Right lobe of liver (tissue), 6 donors: ENCODE measurements around the gene SLC41A3. TPM values are rescaled to one million over a fixed set of nuclear protein-coding genes. Genes with fewer than 3 reads are reported as not detected.

Source experiments
- ATAC-seq, 4 donors: fragments of 200-7000 bp; cut with Tn5 transposase; one replicate each; pipeline ENCODE4 v1.9.1; 2020; ENCODE audit warnings: mild to moderate bottlenecking in 4 of 4, moderate library complexity in 4 of 4
- DNase-seq, 3 donors: peaks; one replicate each; pipeline ENCODE4 v3.0.0-alpha.2; 2020
- H3K27ac ChIP-seq, 3 donors: fragments of 200-600 bp; one replicate each; pipeline ENCODE4 v1.8.0; 2022
- H3K27me3 ChIP-seq, 2 donors: fragments of 200-600 bp; one replicate each; pipeline ENCODE4 v1.8.0; 2022
- H3K36me3 ChIP-seq, 4 donors: fragments of 200-600 bp; sonication (generic) in 1 of 4; one replicate each; pipeline versions ENCODE4 v1.5.1 to v1.8.0; 2017 to 2022; ENCODE audit warnings: control low read depth in 1 of 4
- H3K4me1 ChIP-seq, 4 donors: fragments of 200-600 bp; sonication (generic) in 1 of 4; one replicate each; pipeline versions ENCODE4 v1.5.1 to v1.8.0; 2017 to 2022; ENCODE audit warnings: control low read depth in 1 of 4
- H3K4me3 ChIP-seq, 3 donors: fragments of 200-600 bp; one replicate each; pipeline ENCODE4 v1.8.0; 2022
- H3K9me3 ChIP-seq, 4 donors: fragments of 200-600 bp; sonication (generic) in 1 of 4; one replicate each; pipeline versions ENCODE4 v1.5.1 to v1.8.0; 2017 to 2022; ENCODE audit warnings: control low read depth in 1 of 4
- CTCF ChIP-seq, 4 donors: fragments of 200-600 bp in 3 of 4; fragments of 450-650 bp in 1 of 4; IDR thresholded peaks; one replicate each; pipeline versions ENCODE4 v1.5.1 to v1.8.0; 2016 to 2022; ENCODE audit warnings: antibody characterized with exemption in 4 of 4, mild to moderate bottlenecking in 2 of 4
- POLR2A ChIP-seq: fragments of 450-650 bp; IDR thresholded peaks from one replicate; pipeline ENCODE4 v1.6.1; 2017; ENCODE audit warnings: antibody characterized with exemption, mild to moderate bottlenecking
- WGBS: methylation state at CpG from one replicate; pipeline ENCODE4 v1.1.6; 2018; ENCODE audit warnings: low coverage, low lambda C conversion rate; ENCODE audit not compliant: insufficient coverage; ENCODE audit errors: missing lambda C conversion rate; 5-methylcytosine and 5-hydroxymethylcytosine counted together
- intact Hi-C, 2 donors: fragments of 100-400 bp; cut with DNase I; formaldehyde crosslinking; loops; one replicate each; pipeline versions ENCODE4 v1.11.2 to v1.14.1; 2022
- total RNA-seq, 6 experiments: library from RNA; depleted of rRNA in 2 of 6; stranded (reverse); fragments of >200 nt in 2 of 6; fragmentation: NEBNext Ultra II Directional in 3 of 6; extraction: Animal tissue kit (Norgen Biotek cat#: 25700) in 3 of 6; gene quantifications; one replicate each; pipeline versions ENCODE4 v1.1.0 to v1.2.4, GENCODE V29; 2016 to 2023
- donor health status: DM: no; HTN: yes; CAD: no.
- donor health status: DM: no; HTN: no; CAD: no.
- donor health status: DM: no; HTN: no; CAD: no.
- donor health status: DM: no; HTN: yes; CAD: no.
- donor health status: DM: no; HTN: yes; CAD: no.

SLC41A3 gene
- total RNA-seq, 6 experiments from 2014 or later, result 12.7 to 29.1 (median 15.9) TPM

- no peaks in the 10 kb centered on the region for H3K27me3 ChIP-seq
- no peak overlapping the region for H3K27ac ChIP-seq
- H3K4me3 ChIP-seq, result no peak overlapping the region
- H3K9me3 ChIP-seq, result no peaks in the 10 kb centered on the region
- no peaks in the 10 kb centered on the region for H3K36me3 ChIP-seq
- DNase-seq (no peak), ATAC-seq (no peak)
- no peaks in the 10 kb centered on the region for H3K4me1 ChIP-seq
- 90% methylated on average over 5 of the region's 5 CpGs for WGBS
- TF ChIP-seq CTCF (IDR thresholded peaks at IDR 0.05), result no peak
- no peak for TF ChIP-seq POLR2A
- intact Hi-C loops, result no loop called here
Measured at GRCh38 chr3:126080970-126081369, 3.0 kb downstream of the SLC41A3 start.

DNA sequence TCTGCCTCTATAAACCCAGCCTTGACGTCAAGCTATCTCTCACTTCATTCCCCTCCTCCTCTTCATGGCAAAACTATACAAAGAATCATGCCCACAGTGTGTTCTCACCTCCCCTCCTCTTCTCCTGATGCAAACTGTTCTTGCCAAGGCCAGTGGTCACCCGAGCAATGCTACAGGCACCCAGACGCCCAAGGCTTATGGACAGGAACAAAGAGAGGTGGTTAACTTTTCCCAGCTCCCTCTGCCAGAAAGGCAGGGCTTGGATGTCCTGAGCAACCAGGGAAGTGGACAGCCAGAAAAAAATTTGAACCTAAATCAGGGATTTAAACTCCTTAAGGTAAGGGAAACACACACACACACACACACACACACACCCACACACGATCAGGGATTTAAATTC, 5.1 kb downstream of the SLC41A3 start:
- H3K9me3 ChIP-seq, result no peaks in the 10 kb centered on the region
- no peaks in the 10 kb centered on the region for H3K36me3 ChIP-seq
- no peaks in the 10 kb centered on the region for H3K27me3 ChIP-seq
- no peak for ATAC-seq
- DNase-seq, result no peak
- no peaks in the 10 kb centered on the region for H3K4me1 ChIP-seq
- WGBS, result 76% methylated on average over 4 of the region's 4 CpGs
- no peak overlapping the region for H3K4me3 ChIP-seq
- intact Hi-C loops, result no loop called here
- TF ChIP-seq CTCF (IDR thresholded peaks at IDR 0.05) (no peak), POLR2A (no peak)
- no peak overlapping the region for H3K27ac ChIP-seq

GRCh38 chr3:126077754-126078153, 6.2 kb downstream of the SLC41A3 start:
- H3K4me1 ChIP-seq, result no peaks in the 10 kb centered on the region
- intact Hi-C loops, result no loop called here
- TF ChIP-seq CTCF (IDR thresholded peaks at IDR 0.05) (no peak), POLR2A (no peak)
- H3K36me3 ChIP-seq, result no peaks in the 10 kb centered on the region
- WGBS, result 83% methylated on average over 2 of the region's 11 CpGs
- no peaks in the 10 kb centered on the region for H3K27me3 ChIP-seq
- H3K4me3 ChIP-seq, result no peak overlapping the region
- no peak for ATAC-seq
- no peak overlapping the region for H3K27ac ChIP-seq
- DNase-seq, result no peak
- no peaks in the 10 kb centered on the region for H3K9me3 ChIP-seq

DNA sequence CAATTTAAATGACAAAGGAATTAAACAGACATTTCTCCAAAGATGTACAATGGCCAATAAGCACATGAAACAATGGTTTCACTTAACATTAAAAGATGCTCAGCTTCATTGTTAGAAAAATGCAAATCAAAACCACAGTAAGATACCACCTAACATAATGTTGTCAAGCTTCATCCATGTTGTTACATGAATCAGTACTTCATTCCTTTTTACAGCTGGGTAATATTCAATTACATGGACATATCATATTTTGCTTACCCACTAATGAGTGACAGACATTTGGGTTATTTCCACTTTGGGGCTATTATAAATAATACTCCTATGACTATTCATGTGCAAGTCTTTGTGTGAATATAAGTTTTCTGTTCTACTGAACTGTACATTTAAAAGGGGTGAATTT, 7.8 kb downstream of the SLC41A3 start:
- DNase-seq, result no peak
- ATAC-seq, result no peak

More for the DNA sequence above, 7.8 kb downstream of the SLC41A3 start:
- Histone ChIP-seq H3K27ac (no peak overlapping the region), H3K27me3 (no peaks in the 10 kb centered on the region), H3K4me3 (no peak overlapping the region), H3K9me3 (no peaks in the 10 kb centered on the region), H3K4me1 (no peaks in the 10 kb centered on the region), H3K36me3 (no peaks in the 10 kb centered on the region)
- intact Hi-C loops, result no loop called here
- TF ChIP-seq CTCF (IDR thresholded peaks at IDR 0.05), result no peak
- TF ChIP-seq POLR2A, result no peak
